Adrenal gland (tissue), 5 donors: ENCODE data around the gene TEX48.

Experiments used
- POLR2A ChIP-seq, 2 donors: fragments of 450-650 bp; IDR thresholded peaks; one replicate each; pipeline ENCODE4 v1.6.1; 2017; ENCODE audit warnings: antibody characterized with exemption in 2 of 2, mild to moderate bottlenecking in 2 of 2, moderate library complexity in 1 of 2
- TF ChIP-seq, protein P1 (sequence below), 6 experiments: fragments of 450-650 bp in 4 of 6; fragments of 200-600 bp in 2 of 6; sonication (generic) in 1 of 6; IDR thresholded peaks; 1 replicate in 5 of 6; 2 replicates in 1 of 6; pipeline versions ENCODE4 v1.5.1 to v1.8.0; 2016 to 2021; ENCODE audit warnings: antibody characterized with exemption in 6 of 6, mild to moderate bottlenecking in 2 of 6, moderate library complexity in 1 of 6
- donor health status: DM: no; HTN: no; CAD: no.

DNA sequence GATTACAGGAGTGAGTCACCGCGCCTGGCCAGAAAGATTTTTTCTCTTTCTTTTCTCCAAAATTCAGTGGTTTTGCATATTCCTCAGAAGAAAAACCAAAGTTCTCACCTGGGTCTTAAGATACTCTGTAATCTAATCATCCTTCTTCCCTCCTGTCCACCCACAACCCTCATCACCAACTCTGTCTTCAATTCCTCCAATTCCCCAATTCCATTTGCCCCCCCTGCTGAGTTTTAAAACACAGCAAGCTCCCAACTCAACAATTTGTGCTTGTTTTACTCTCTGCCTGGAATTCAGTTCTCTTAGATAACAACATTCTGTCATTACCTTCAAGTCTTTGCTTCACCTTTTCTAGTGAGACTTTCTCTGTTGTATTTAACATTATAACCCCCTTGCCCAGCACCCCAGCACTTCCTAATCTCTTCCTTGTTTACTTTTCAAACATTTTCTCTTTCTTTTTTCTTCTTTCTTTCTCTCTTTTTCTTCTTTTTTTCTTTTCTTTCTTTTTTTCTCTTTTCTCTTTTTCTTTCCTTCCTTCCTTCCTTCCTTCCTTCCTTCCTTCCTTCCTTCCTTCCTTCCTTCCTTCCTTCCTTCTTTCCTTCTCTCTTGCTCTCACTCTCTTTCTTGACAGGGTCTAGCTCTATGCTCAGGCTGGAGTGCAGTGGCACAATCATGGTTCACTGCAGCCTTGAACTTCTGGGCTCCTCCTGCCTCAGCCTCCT is 7.8 kb downstream of the TEX48 start:
- TF ChIP-seq, protein P1, sequence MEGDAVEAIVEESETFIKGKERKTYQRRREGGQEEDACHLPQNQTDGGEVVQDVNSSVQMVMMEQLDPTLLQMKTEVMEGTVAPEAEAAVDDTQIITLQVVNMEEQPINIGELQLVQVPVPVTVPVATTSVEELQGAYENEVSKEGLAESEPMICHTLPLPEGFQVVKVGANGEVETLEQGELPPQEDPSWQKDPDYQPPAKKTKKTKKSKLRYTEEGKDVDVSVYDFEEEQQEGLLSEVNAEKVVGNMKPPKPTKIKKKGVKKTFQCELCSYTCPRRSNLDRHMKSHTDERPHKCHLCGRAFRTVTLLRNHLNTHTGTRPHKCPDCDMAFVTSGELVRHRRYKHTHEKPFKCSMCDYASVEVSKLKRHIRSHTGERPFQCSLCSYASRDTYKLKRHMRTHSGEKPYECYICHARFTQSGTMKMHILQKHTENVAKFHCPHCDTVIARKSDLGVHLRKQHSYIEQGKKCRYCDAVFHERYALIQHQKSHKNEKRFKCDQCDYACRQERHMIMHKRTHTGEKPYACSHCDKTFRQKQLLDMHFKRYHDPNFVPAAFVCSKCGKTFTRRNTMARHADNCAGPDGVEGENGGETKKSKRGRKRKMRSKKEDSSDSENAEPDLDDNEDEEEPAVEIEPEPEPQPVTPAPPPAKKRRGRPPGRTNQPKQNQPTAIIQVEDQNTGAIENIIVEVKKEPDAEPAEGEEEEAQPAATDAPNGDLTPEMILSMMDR (IDR thresholded peaks at IDR 0.05): no peak
- TF ChIP-seq POLR2A (IDR thresholded peaks at IDR 0.05): no peak
